IPS DF 4.7 (cell line): Measurements from ENCODE around the gene SQSTM1.
"Not testable (repeated sequence)": the region's sequence is repeated elsewhere in the genome, so short reads cannot be mapped to it uniquely, and the experiment has no call there.

Experiments used
- DNase-seq: peaks from one replicate; pipeline ENCODE4 v3.0.0-alpha.2; 2013; ENCODE audit warnings: low spot score; ENCODE audit errors: extremely low read depth

SQSTM1 gene

DNA sequence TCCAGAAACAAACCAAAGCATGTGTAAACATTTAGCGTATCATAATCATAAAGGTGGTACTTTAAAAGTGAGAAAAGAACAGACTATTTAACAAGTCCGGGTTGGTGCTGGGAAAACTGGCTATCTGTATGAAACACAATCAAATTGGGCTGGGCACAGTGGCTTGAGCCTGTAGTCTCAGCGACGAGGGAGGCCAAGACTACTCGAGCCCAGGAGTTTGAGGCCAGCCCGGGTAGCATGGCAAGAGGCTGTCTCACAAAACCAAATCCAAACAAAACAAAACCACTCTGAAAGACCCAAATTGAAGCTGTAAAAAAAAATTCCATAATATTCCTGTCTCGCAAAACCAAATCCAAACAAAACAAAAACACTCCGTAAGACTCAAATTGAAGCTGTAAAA is 33.7 kb downstream of the SQSTM1 start:
- DNase-seq: no peak

DNA sequence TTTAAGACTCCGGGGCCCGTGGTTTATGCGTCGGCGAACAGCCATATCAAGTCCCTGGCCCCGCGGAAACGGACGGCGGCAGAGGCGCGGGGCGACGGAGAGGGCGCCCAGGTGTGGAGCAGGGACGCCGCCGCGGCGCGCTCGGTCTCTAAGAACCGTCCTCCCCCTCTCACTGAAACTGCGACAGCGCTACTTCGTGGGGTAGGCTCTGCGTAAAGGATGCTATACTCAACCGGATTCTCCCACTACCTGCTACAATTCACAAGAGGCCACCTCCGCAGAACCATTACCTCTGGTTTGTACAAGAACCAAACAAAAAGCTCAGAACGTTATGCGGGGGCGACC is 37.5 kb downstream of the SQSTM1 start:
- no peak for DNase-seq

GRCh38 chr5:179858586-179859427 is 38.1 kb downstream of the SQSTM1 start, which contains the start of gene MRNIP:
TSS of gene MRNIP (minus strand) at chr5:179858817. CDS start at chr5:179858796, 21 bp downstream.
- DNase-seq: peak; percentile 51

DNA sequence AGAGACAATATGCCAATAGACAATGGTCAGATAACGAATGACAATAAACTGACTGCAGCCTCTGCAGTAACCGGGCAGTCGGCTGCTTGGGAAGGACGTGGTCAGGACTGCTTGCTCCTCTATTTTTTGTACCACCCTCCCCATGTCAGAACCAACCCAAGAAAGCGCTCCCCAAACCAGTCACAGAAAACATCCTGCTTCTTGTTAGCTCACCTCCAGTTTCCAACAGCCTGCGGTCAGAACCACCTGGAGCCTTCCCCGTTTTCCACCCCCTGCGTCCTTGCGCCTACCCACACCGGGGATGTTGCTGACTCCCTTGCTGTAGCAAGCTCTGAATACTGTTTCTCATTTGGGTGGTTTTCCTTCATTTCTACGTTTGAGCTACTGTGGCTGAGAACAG is 39.6 kb downstream of the SQSTM1 start:
- DNase-seq: no peak

DNA sequence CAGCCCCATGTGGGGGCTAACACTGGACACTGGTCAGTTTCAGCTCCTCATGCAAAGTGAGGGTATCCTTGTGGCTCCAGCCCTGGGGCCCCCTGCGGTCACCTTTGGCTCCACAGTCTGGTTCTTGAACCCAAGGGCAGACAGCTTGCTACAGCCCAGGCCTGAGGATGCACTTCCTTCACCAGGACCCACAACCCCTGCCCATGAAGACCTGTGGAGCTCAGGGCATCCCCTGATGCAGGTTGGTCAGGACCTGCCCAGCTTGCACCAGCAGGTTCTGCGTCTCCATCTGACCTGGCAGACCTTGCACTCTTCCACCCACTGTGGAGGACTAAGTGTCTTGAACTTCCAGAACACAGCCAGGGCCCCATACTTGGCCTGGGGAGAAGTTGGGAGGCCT is 41.6 kb downstream of the SQSTM1 start:
- DNase-seq: no peak

DNA sequence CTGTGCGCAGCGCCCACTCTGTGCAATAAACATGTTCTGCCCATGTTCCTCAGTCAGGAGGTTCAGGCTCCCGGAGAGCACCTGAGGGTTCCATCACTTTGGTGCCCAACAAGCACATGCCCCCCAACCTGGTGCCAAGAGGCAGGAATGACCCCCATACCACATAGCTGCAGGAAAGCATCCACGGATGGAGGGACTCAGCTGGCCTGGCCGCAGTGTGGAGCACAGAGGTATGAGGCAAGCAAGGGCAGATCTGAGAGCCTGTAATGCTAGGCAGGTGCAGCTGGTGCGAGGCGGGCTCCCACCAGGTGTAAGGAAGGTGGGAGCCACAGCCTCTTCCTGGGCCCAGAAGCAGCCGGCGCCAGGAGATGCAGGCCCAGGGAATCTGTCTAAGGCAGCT is 42.2 kb downstream of the SQSTM1 start:
- DNase-seq: no peak

DNA sequence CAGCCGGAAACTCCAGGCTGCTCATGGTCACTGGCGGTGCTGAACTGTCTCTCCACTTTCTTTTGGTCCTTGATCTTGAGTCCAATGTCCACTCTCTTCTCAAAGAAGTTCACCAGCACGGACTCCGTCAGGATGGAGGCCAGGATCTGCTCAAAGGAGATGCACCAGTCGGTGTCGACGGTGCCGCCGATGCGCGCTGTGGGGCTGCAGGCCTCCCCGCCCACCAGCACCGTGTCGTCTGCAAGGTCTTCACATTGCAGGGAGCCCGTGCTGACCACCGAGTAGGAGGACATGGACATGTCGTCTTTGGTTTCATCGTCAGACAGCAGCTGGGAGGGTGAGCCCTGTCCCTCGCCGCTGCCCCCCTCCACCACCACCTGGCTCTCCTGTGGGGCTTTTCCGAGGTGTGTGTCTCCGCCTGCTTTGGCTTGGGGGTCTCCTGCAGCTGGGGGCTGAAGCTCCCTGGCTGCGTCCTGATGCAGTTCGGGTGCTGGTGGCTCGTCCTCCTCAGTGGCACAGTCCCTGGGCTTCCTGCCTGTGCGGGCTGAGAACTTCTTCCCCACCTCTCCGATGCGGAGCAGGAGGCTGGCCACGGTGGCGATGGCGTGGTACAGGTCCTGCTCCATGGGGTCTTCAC is 42.9 kb downstream of the SQSTM1 start:
- DNase-seq: no peak

DNA sequence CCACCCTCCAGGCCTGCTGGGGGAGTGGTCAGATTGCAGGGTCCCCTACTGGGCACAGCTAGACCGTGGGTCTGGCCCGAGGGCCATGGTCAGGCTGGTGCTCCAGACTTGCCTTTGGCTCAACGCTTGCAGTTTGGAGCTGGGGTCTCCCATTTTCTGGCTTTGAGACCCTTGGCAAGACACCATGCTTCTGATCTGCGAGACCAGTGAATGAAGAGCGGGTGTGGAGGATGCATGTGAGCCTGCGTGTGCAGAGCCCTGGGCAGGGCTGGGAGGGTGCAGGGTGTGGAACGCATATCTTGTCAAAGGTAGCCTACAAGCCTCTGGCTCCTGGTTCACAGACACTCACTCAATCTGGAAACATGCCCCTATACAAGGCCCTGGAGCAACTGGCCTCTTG is 44.0 kb downstream of the SQSTM1 start:
- DNase-seq: no peak

DNA sequence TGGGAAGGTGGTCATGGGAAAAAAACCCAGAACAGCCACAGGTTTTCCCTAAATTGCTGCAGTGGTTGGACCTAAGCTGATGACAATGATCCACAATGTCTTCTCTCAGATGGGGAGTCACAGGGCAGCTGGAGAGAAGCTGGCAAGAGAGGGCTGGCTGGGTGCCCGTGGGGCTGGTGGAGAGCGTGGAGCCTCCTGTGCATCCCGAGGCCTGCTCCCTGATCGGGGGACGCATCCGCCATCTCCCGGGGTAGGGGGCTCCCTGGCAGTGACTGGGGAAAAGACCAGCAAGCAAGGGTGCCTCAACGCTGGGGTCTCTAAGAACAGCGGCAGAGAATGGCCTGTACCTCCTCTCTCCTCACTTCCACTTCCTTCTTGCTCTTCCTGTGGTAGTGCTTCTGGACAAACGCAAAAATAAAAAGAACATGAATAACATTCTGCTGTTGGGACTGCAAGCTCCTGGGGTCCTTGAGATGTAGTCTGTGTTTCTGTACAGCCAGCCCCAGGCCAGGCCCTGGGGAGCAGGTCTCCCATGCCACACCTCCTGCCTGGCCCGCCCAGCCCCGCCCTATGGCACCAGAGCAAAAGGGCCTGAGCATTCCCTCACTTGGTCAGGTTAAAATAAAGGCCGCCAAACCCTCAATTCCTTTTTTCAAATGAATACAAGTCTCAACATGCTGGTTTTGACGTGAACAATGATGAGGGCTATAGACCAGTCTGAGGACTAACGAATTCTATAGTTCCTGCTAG is 45.0 kb downstream of the SQSTM1 start:
- DNase-seq: no peak

- DNase-seq: no peak
Measured at GRCh38 chr5:179866241-179867078, 45.8 kb downstream of the SQSTM1 start.

- DNase-seq: no peak
Measured at GRCh38 chr5:179867079-179867465, 46.4 kb downstream of the SQSTM1 start.

DNA sequence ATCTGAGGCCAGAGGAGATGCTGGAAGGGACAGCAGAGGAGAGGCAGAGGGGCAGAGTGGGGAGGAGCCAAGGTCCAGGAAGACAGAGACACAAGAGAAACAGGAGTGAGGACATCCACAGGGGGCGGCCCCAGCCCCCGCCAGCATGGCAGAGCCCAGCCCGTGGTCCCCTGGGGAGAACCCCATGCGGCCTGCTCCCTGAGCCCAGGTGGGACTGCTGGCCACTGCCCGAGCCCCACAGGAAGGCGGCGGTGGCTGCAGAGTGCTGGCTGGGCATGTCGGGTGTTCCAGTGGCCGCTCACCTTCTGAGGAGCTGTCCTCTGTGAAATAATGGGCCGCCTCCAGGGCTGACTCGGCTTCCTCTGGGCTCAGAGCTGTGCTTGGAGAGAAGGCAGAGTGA is 46.8 kb downstream of the SQSTM1 start:
- no peak for DNase-seq

GRCh38 chr5:179868541-179868940 is 47.8 kb downstream of the SQSTM1 start:
- DNase-seq: no peak

- no peak for DNase-seq
Measured at GRCh38 chr5:179869101-179869500, 48.4 kb downstream of the SQSTM1 start.

DNA sequence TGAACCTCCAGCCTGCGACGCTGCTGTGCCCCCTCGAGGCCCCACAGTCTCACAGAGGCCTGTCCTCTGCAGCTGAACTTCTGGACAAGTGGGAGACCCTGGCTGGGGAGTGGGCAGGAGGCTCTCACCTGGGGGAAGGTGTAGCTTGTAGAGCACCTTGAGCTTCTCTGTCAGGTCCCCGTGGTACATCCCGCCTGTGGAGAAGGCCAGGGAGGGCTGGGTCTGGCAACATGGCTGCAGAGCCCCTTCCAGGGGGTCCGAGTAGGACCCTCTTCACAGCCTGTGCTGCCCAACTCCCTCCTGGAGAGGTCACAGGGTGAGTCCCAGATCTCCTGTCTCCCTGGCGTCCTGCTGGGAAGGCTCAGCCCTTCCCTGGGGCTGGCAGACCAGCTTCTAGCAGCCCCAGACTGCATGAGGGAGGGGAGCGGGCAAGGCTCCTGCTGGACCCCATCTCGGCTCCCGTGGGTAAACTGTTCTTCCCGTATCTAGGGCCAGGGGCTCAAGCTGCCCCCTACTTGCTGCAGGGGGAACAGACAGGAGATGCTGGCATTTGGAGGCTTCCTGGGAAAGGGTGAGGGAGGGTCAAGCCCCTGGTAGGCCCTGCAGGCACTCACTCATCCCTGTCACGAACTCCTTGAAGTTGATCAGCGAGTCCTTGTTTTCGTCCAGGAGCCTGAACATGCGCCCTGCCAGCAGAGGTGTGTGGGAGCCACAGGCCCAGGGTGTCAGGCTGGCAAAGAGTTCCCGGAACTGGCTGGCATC is 49.1 kb downstream of the SQSTM1 start:
- DNase-seq: no peak

- DNase-seq: peak; percentile 51
Measured at GRCh38 chr5:179870403-179870903, 49.7 kb downstream of the SQSTM1 start.

GRCh38 chr5:179870952-179871351 is 50.2 kb downstream of the SQSTM1 start:
- no peak for DNase-seq

DNA sequence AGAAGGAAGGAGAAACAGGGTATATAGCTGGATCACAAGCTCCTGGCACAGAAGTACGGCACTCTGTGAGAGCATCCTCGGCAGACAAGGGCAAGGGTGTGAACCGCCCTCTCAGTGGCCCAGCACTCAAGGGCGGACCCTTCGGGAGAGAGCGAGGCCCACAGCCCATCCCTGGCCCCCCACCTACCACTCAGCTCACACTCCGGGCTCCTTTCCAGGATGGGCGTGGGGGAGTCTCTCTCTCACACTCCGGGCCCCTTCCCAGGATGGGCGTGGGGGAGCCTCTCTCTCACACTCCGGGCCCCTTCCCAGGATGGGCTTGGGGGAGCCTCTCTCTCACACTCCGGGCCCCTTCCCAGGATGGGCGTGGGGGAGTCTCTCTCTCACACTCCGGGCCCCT is 50.8 kb downstream of the SQSTM1 start:
- not testable (repeated sequence) for DNase-seq

DNA sequence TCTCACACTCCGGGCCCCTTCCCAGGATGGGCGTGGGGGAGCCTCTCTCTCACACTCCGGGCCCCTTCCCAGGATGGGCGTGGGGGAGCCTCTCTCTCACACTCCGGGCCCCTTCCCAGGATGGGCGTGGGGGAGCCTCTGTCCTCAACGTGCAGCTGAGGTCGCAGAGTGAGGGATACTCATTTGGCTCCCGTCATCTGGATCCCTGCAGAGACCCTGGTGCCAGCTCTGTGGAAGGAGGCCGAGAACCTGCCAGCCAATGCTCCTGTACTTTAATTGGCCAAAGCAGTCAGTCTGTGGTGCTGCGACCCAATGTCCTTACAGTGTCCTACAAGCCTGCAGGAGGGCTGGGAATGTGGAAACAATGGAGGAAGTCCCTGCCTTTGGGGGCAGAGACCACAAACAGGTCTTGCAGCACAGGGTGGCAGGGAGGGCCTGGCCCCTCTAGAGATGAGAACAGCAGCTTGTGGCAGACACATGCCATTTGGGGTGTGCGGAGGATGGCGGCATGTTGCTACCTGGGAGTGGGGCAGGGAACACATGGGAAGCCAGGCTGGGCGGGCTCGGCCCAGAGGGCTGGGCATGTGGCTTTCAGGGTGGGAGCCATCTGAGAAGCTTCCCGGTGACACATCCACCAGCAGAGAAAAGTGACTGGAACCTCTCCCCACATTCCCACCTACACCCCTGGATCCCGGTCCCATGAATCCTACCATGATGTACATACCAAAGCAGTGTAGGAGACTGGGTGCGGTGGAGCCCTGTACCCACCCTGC is 51.5 kb downstream of the SQSTM1 start:
- DNase-seq: no peak
